Measurements from ENCODE around the gene SLC5A11.

Gene SLC5A11

DNA sequence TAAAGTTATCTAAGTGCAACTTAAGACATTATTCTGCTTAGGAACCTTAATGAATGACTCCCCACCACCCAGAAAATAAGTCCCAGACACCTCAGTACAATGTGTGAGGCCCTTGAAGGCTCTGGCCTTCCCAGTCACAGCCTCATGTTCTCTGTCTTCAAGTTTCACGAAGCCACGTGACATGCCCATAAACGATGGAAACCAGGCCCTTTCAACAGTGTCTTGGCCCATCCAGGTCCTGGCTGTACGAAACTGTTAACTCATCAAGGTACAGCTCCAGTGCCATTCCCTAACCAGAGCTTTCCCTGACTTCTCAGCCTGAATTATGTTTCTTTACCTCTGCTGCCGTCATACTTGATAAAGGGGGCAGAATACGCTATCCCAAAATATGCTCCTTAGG, 100.4 kb downstream of the SLC5A11 start:
- peak overlapping the region in 1 of 2 experiments; percentile 35 for H3K18ac ChIP-seq (ENCODE audit: low read depth in 1 of 2, low read length in 2 of 2)
- H3K14ac ChIP-seq (ENCODE audit: low read length in 2 of 2) = no peak overlapping the region
- H3K23ac ChIP-seq (ENCODE audit: low read length in 2 of 2) = no peak overlapping the region
- WGBS = 89% methylated on average over 6 of the region's 6 CpGs
- H4K91ac ChIP-seq (ENCODE audit: low read length) = no peak overlapping the region
- no peak overlapping the region for H3K4ac ChIP-seq (ENCODE audit: low read depth in 1 of 2, low read length in 2 of 2)
- no peak overlapping the region for H2AK5ac ChIP-seq (ENCODE audit: low read length, severe bottlenecking)
- H2AFZ ChIP-seq (ENCODE audit: low read depth, low read length) = no peak overlapping the region
- no peak overlapping the region for H2BK120ac ChIP-seq (ENCODE audit: low read depth, low read length)
- H4K8ac ChIP-seq (ENCODE audit: low read length) = no peak overlapping the region
- no peak overlapping the region for H3K4me2 ChIP-seq (ENCODE audit: low read length, poor library complexity, severe bottlenecking)
- H3K4me1 ChIP-seq (ENCODE audit: control insufficient read depth, insufficient read depth, low read depth, low read length) = no peaks in the 10 kb centered on the region
- peaks cover 25% of the 10 kb centered on the region for H3K79me1 ChIP-seq (replicated peaks; ENCODE audit: low read length, poor library complexity, severe bottlenecking)
- H3K27me3 ChIP-seq (ENCODE audit: control insufficient read depth in 1 of 2, insufficient read depth in 1 of 2, low read length in 2 of 2) = no peaks in the 10 kb centered on the region
- H2BK15ac ChIP-seq (ENCODE audit: low read depth, poor library complexity, severe bottlenecking) = no peak overlapping the region
- no peak overlapping the region for H2BK5ac ChIP-seq (ENCODE audit: low read depth, low read length, poor library complexity, severe bottlenecking)
- no peaks in the 10 kb centered on the region for H3K9me3 ChIP-seq (ENCODE audit: control insufficient read depth, low read length)
- H2BK12ac ChIP-seq (ENCODE audit: low read length in 2 of 2) = no peak overlapping the region
- no peak overlapping the region for H3K27ac ChIP-seq (ENCODE audit: low read length, poor library complexity, severe bottlenecking)
- H3K36me3 ChIP-seq (ENCODE audit: control insufficient read depth in 1 of 2, insufficient read depth in 2 of 2, low read depth in 1 of 2, low read length in 2 of 2) = peaks cover 30 to 87% of the 10 kb centered on the region in 2 experiments
- DNase-seq = no peak
- H3K9ac ChIP-seq (ENCODE audit: low read length) = no peak overlapping the region
- no peak overlapping the region for H3K4me3 ChIP-seq (ENCODE audit: insufficient read depth in 1 of 2, low read depth in 1 of 2, low read length in 2 of 2)

DNA sequence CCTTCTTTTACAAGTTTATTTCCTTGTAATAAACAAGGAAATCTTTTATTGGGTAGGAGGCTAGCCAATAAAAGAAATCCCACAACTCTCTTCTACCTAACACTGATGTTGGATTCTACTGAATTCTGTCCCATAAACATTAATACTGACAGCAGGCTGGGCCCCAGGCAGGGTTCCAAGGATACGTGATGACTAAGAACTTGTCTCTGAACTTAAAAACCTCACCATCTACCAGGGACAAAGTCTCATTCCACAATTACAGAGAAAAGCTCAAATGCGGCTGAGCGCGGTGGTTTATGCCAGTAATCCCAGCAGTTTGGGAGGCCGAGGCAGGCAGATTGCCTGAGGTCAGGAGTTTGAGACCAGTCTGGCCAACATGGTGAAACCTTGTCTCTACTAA, 104.5 kb downstream of the SLC5A11 start:
- Histone ChIP-seq H2BK15ac (ENCODE audit: low read depth, poor library complexity, severe bottlenecking) (no peak overlapping the region), H3K18ac (ENCODE audit: low read depth in 1 of 2, low read length in 2 of 2) (no peak overlapping the region), H3K27ac (ENCODE audit: low read length, poor library complexity, severe bottlenecking) (no peak overlapping the region), H3K4me2 (ENCODE audit: low read length, poor library complexity, severe bottlenecking) (no peak overlapping the region), H2BK12ac (ENCODE audit: low read length in 2 of 2) (no peak overlapping the region), H2BK120ac (ENCODE audit: low read depth, low read length) (no peak overlapping the region), H2BK5ac (ENCODE audit: low read depth, low read length, poor library complexity, severe bottlenecking) (no peak overlapping the region), H3K4ac (ENCODE audit: low read depth in 1 of 2, low read length in 2 of 2) (no peak overlapping the region), H4K91ac (ENCODE audit: low read length) (no peak overlapping the region), H3K4me3 (ENCODE audit: insufficient read depth in 1 of 2, low read depth in 1 of 2, low read length in 2 of 2) (no peak overlapping the region), H3K9me3 (ENCODE audit: control insufficient read depth, low read length) (no peaks in the 10 kb centered on the region), H3K23ac (ENCODE audit: low read length in 2 of 2) (no peak overlapping the region), H2AFZ (ENCODE audit: low read depth, low read length) (no peak overlapping the region), H3K27me3 (ENCODE audit: control insufficient read depth in 1 of 2, insufficient read depth in 1 of 2, low read length in 2 of 2) (no peaks in the 10 kb centered on the region), H3K9ac (ENCODE audit: low read length) (no peak overlapping the region), H3K36me3 (ENCODE audit: control insufficient read depth in 1 of 2, insufficient read depth in 2 of 2, low read depth in 1 of 2, low read length in 2 of 2) (peaks cover 36 to 94% of the 10 kb centered on the region in 2 experiments), H3K4me1 (ENCODE audit: control insufficient read depth, insufficient read depth, low read depth, low read length) (no peaks in the 10 kb centered on the region), H3K14ac (ENCODE audit: low read length in 2 of 2) (no peak overlapping the region), H4K8ac (ENCODE audit: low read length) (no peak overlapping the region), H2AK5ac (ENCODE audit: low read length, severe bottlenecking) (no peak overlapping the region), H3K79me1 (replicated peaks; ENCODE audit: low read length, poor library complexity, severe bottlenecking) (peaks cover 35% of the 10 kb centered on the region)
- DNase-seq = peak; percentile 23
- 95% methylated on average over 5 of the region's 5 CpGs for WGBS

DNA sequence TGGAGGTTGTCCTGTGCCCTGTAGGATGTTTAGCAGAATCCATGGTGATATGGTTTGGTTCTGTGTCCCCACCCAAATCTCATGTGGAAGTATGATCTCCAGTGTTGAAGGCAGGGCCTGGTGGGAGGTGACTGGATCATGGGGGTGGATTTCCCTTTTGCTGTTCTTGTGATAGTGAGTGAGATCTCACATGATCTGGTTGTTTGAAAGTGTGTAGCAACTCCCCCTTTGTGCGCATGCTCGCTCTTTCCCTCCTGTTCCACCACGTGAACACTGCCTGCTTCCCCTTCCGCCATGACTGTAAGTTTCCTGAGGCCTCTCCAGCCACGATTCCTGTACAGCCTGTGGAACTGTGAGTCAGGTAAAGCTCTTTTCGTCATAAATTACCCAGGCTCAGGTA, 107.5 kb downstream of the SLC5A11 start:
- H2BK120ac ChIP-seq (ENCODE audit: low read depth, low read length) = no peak overlapping the region
- H3K23ac ChIP-seq (ENCODE audit: low read length in 2 of 2) = no peak overlapping the region

DNA sequence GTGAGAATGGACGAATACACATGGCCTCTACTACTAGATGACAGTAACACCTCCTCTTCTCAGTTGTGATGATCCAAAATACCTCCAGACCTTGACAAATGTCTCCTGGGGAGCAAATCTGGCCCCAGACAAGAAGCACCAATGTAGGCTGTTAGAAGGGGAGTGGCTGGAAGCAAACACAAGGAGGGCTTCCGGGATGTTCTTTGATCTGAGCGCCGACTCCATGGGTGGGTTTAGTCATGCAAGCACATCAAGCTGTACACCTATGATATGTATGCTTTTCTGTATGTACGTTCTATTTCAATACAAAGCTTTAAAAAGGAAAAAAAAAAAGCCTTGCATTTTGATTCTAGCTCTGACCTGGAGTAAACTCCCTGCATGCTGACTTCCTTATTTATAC, 108.0 kb downstream of the SLC5A11 start:
- WGBS = 100% methylated on average over 1 of the region's 5 CpGs
- no peaks in the 10 kb centered on the region for H3K27me3 ChIP-seq (ENCODE audit: control insufficient read depth in 1 of 2, insufficient read depth in 1 of 2, low read length in 2 of 2)
- peaks cover 36% of the 10 kb centered on the region for H3K79me1 ChIP-seq (replicated peaks; ENCODE audit: low read length, poor library complexity, severe bottlenecking)
- H3K4ac ChIP-seq (ENCODE audit: low read depth in 1 of 2, low read length in 2 of 2) = no peak overlapping the region
- no peak for DNase-seq
- H3K9ac ChIP-seq (ENCODE audit: low read length) = no peak overlapping the region
- H4K8ac ChIP-seq (ENCODE audit: low read length) = no peak overlapping the region
- no peak overlapping the region for H2BK120ac ChIP-seq (ENCODE audit: low read depth, low read length)
- H3K4me1 ChIP-seq (ENCODE audit: control insufficient read depth, insufficient read depth, low read depth, low read length) = no peaks in the 10 kb centered on the region
- no peak overlapping the region for H3K4me3 ChIP-seq (ENCODE audit: insufficient read depth in 1 of 2, low read depth in 1 of 2, low read length in 2 of 2)
- H2AFZ ChIP-seq (ENCODE audit: low read depth, low read length) = no peak overlapping the region
- no peak overlapping the region for H2AK5ac ChIP-seq (ENCODE audit: low read length, severe bottlenecking)
- peaks cover 55 to 94% of the 10 kb centered on the region in 2 experiments for H3K36me3 ChIP-seq (ENCODE audit: control insufficient read depth in 1 of 2, insufficient read depth in 2 of 2, low read depth in 1 of 2, low read length in 2 of 2)
- no peak overlapping the region for H3K14ac ChIP-seq (ENCODE audit: low read length in 2 of 2)
- H3K4me2 ChIP-seq (ENCODE audit: low read length, poor library complexity, severe bottlenecking) = no peak overlapping the region
- H3K27ac ChIP-seq (ENCODE audit: low read length, poor library complexity, severe bottlenecking) = no peak overlapping the region
- H3K9me3 ChIP-seq (ENCODE audit: control insufficient read depth, low read length) = no peaks in the 10 kb centered on the region
- H2BK5ac ChIP-seq (ENCODE audit: low read depth, low read length, poor library complexity, severe bottlenecking) = no peak overlapping the region
- no peak overlapping the region for H4K91ac ChIP-seq (ENCODE audit: low read length)
- H3K23ac ChIP-seq (ENCODE audit: low read length in 2 of 2) = no peak overlapping the region
- H3K18ac ChIP-seq (ENCODE audit: low read depth in 1 of 2, low read length in 2 of 2) = no peak overlapping the region
- H2BK12ac ChIP-seq (ENCODE audit: low read length in 2 of 2) = no peak overlapping the region
- no peak overlapping the region for H2BK15ac ChIP-seq (ENCODE audit: low read depth, poor library complexity, severe bottlenecking)

More for the DNA sequence above, 107.5 kb downstream of the SLC5A11 start:
- no peak overlapping the region for H3K18ac ChIP-seq (ENCODE audit: low read depth in 1 of 2, low read length in 2 of 2)
- H3K27me3 ChIP-seq (ENCODE audit: control insufficient read depth in 1 of 2, insufficient read depth in 1 of 2, low read length in 2 of 2) = no peaks in the 10 kb centered on the region
- H3K27ac ChIP-seq (ENCODE audit: low read length, poor library complexity, severe bottlenecking) = no peak overlapping the region
- no peak overlapping the region for H3K4me3 ChIP-seq (ENCODE audit: insufficient read depth in 1 of 2, low read depth in 1 of 2, low read length in 2 of 2)
- DNase-seq = no peak
- H2AFZ ChIP-seq (ENCODE audit: low read depth, low read length) = no peak overlapping the region
- H2BK12ac ChIP-seq (ENCODE audit: low read length in 2 of 2) = no peak overlapping the region
- H4K8ac ChIP-seq (ENCODE audit: low read length) = no peak overlapping the region
- no peaks in the 10 kb centered on the region for H3K9me3 ChIP-seq (ENCODE audit: control insufficient read depth, low read length)
- H3K36me3 ChIP-seq (ENCODE audit: control insufficient read depth in 1 of 2, insufficient read depth in 2 of 2, low read depth in 1 of 2, low read length in 2 of 2) = peaks cover 53 to 94% of the 10 kb centered on the region in 2 experiments
- H2AK5ac ChIP-seq (ENCODE audit: low read length, severe bottlenecking) = no peak overlapping the region
- 96% methylated on average over 6 of the region's 6 CpGs for WGBS
- H4K91ac ChIP-seq (ENCODE audit: low read length) = no peak overlapping the region
- H3K4ac ChIP-seq (ENCODE audit: low read depth in 1 of 2, low read length in 2 of 2) = no peak overlapping the region
- no peak overlapping the region for H3K9ac ChIP-seq (ENCODE audit: low read length)
- no peak overlapping the region for H3K4me2 ChIP-seq (ENCODE audit: low read length, poor library complexity, severe bottlenecking)
- no peak overlapping the region for H2BK15ac ChIP-seq (ENCODE audit: low read depth, poor library complexity, severe bottlenecking)
- no peak overlapping the region for H2BK5ac ChIP-seq (ENCODE audit: low read depth, low read length, poor library complexity, severe bottlenecking)
- H3K79me1 ChIP-seq (replicated peaks; ENCODE audit: low read length, poor library complexity, severe bottlenecking) = peaks cover 34% of the 10 kb centered on the region
- H3K14ac ChIP-seq (ENCODE audit: low read length in 2 of 2) = no peak overlapping the region
- no peaks in the 10 kb centered on the region for H3K4me1 ChIP-seq (ENCODE audit: control insufficient read depth, insufficient read depth, low read depth, low read length)

Measured in mesenchymal stem cell (in vitro differentiated cells and primary cell).